ENCODE measurements around the gene SALL4. TPM values are rescaled to one million over a fixed set of nuclear protein-coding genes. Genes with fewer than 3 reads are reported as not detected.
A peak's percentile ranks its signal among the peaks of the same experiment; 100 is the strongest.

SALL4 gene
- total RNA-seq (not detected), polyA plus RNA-seq (not detected)
- long read RNA-seq, donor 1 = 0 reads
- long read RNA-seq, donor 2 = 0 reads

GRCh38 chr20:51802170-51802751 is at the start of gene SALL4:
Gene SALL4, minus strand, starts transcription at chr20:51802521. Its CDS starts 113 bp downstream, at chr20:51802408.
- intact Hi-C loops (cut with DNase I) = loop anchor here in 1 of 2 donors (10.0 kb wide), 1 partner anchor 153 kb away; no protein-coding TSS in a partner anchor
- 11 to 15% (median 11%) methylated on average over 37 to 44 of the region's 44 CpGs for WGBS, 3 donors

GRCh38 chr20:51848346-51848745 is 46.0 kb upstream of the SALL4 start:
- DNase-seq = no peak
- no peaks in the 10 kb centered on the region for H3K27me3 ChIP-seq (ENCODE audit: insufficient read depth in 3 of 3, low read length in 2 of 3)
- no peaks in the 10 kb centered on the region for H3K9me3 ChIP-seq
- no peak overlapping the region for H3K27ac ChIP-seq
- H3K36me3 ChIP-seq (ENCODE audit: insufficient read depth in 1 of 2, low read depth in 1 of 2) = no peaks in the 10 kb centered on the region
- ATAC-seq = no peak
- no peak overlapping the region for H3K4me3 ChIP-seq
- TF ChIP-seq CTCF (IDR thresholded peaks at IDR 0.05) = no peak
- H3K4me1 ChIP-seq = no peaks in the 10 kb centered on the region
- WGBS, 3 donors = 64 to 82% (median 80%) methylated on average over 2 of the region's 2 CpGs
- intact Hi-C loops (cut with DNase I) = no loop called here

More at GRCh38 chr20:51802170-51802751, at the start of gene SALL4:
- no peak for ATAC-seq
- DNase-seq = no peak
- Histone ChIP-seq H3K9me3 (no peaks in the 10 kb centered on the region), H3K36me3 (ENCODE audit: insufficient read depth in 1 of 2, low read depth in 1 of 2) (no peaks in the 10 kb centered on the region), H3K4me3 (peak within 1 kb of the TSS; percentile 53), H3K27me3 (ENCODE audit: insufficient read depth in 3 of 3, low read length in 2 of 3) (peaks cover 3 to 55% (median 21%) of the 10 kb centered on the region in 3 donors), H3K4me1 (peaks cover 8% of the 10 kb centered on the region), H3K27ac (no peak within 1 kb of the TSS)
- no peak for TF ChIP-seq CTCF (IDR thresholded peaks at IDR 0.05)

GRCh38 chr20:51840865-51841264 is 38.5 kb upstream of the SALL4 start:
- Histone ChIP-seq H3K27ac (no peak overlapping the region), H3K27me3 (ENCODE audit: insufficient read depth in 3 of 3, low read length in 2 of 3) (no peaks in the 10 kb centered on the region), H3K36me3 (ENCODE audit: insufficient read depth in 1 of 2, low read depth in 1 of 2) (no peaks in the 10 kb centered on the region), H3K4me3 (no peak overlapping the region), H3K4me1 (no peaks in the 10 kb centered on the region), H3K9me3 (no peaks in the 10 kb centered on the region)
- WGBS, 3 donors = 76 to 77% (median 76%) methylated on average over 5 of the region's 5 CpGs
- no peak for TF ChIP-seq CTCF (IDR thresholded peaks at IDR 0.05)
- no peak for DNase-seq
- intact Hi-C loops (cut with DNase I) = no loop called here
- ATAC-seq = no peak

GRCh38 chr20:51837876-51838420 is 35.6 kb upstream of the SALL4 start:
- intact Hi-C loops (cut with DNase I) = no loop called here
- DNase-seq (no peak), ATAC-seq (no peak)
- 65 to 68% (median 65%) methylated on average over 10 of the region's 10 CpGs for WGBS, 3 donors
- no peak overlapping the region for H3K4me3 ChIP-seq
- H3K27me3 ChIP-seq (ENCODE audit: insufficient read depth in 3 of 3, low read length in 2 of 3) = no peaks in the 10 kb centered on the region
- no peak overlapping the region for H3K27ac ChIP-seq
- no peak for TF ChIP-seq CTCF (IDR thresholded peaks at IDR 0.05)
- H3K4me1 ChIP-seq = no peaks in the 10 kb centered on the region
- no peaks in the 10 kb centered on the region for H3K9me3 ChIP-seq
- H3K36me3 ChIP-seq (ENCODE audit: insufficient read depth in 1 of 2, low read depth in 1 of 2) = no peaks in the 10 kb centered on the region

All from psoas muscle (tissue), 8 donors.